GM10248 (cell line): ENCODE results near the gene EXOC2.

Experiments used
- CTCF ChIA-PET: fragments of 300-600 bp; sonication (Branson Sonifier 250); formaldehyde crosslinking; extraction: SDS; loops from one replicate; lab custom pipeline; 2021; ENCODE audit warnings: antibody characterized with exemption; lab: Yijun Ruan, JAX
- POLR2A ChIA-PET: fragments of 350-650 bp; sonication (Branson Sonifier 250); formaldehyde crosslinking; extraction: SDS; loops from one replicate; lab custom pipeline; 2020; ENCODE audit warnings: antibody characterized with exemption; lab: Yijun Ruan, JAX
- DNase-seq: peaks from one replicate; pipeline ENCODE4 v3.0.0; 2012; ENCODE audit errors: extremely low spot score
- CTCF ChIP-seq: IDR thresholded peaks from 2 replicates; pipeline ENCODE4 v1.5.1; 2012; ENCODE audit warnings: mild to moderate bottlenecking, low read depth; ENCODE audit errors: extremely low read depth, missing control alignments, control extremely low read depth

The EXOC2 gene

GRCh38 chr6:717135-717534 lies 24.2 kb upstream of the EXOC2 start:
- POLR2A ChIA-PET: no interaction called here
- CTCF ChIA-PET: no interaction called here
- no peak for TF ChIP-seq CTCF
- no peak for DNase-seq

- no peak for DNase-seq
- CTCF ChIA-PET: interaction anchor here (1.2 kb wide), 1 partner anchor 15 kb away, joined by 3 read pairs; no protein-coding TSS in a partner anchor
- TF ChIP-seq CTCF: no peak
- POLR2A ChIA-PET: no interaction called here
Observed at GRCh38 chr6:715709-716491, 23.0 kb upstream of the EXOC2 start.

GRCh38 chr6:714100-714499 lies 21.2 kb upstream of the EXOC2 start:
- ChIA-PET POLR2A (no interaction called here), CTCF (interaction anchor here (0.8 to 1.4 kb wide), 2 partner anchors 8 to 566 kb away, joined by 3 to 7 read pairs; no protein-coding TSS in a partner anchor)
- TF ChIP-seq CTCF: no peak
- no peak for DNase-seq

- TF ChIP-seq CTCF: no peak
- no peak for DNase-seq
- ChIA-PET POLR2A (no interaction called here), CTCF (interaction anchor here (1.4 kb wide), 1 partner anchor 9 kb away, joined by 7 read pairs; no protein-coding TSS in a partner anchor)
Observed at GRCh38 chr6:713351-713750, 20.4 kb upstream of the EXOC2 start.

GRCh38 chr6:712805-713204 lies 19.9 kb upstream of the EXOC2 start:
- ChIA-PET CTCF (no interaction called here), POLR2A (no interaction called here)
- DNase-seq: no peak
- no peak for TF ChIP-seq CTCF

GRCh38 chr6:711925-712324 lies 19.0 kb upstream of the EXOC2 start:
- no peak for TF ChIP-seq CTCF
- ChIA-PET CTCF (interaction anchor here (1.1 to 2.1 kb wide), 3 partner anchors 10 to 25 kb away, joined by 3 to 17 read pairs (median 4); partner anchors contain the start of gene EXOC2), POLR2A (no interaction called here)
- no peak for DNase-seq
